Measurements from ENCODE around the gene EDEM2. TPM values are rescaled to one million over a fixed set of nuclear protein-coding genes. Genes with fewer than 3 reads are reported as not detected.
"Not testable (repeated sequence)": the region's sequence is repeated elsewhere in the genome, so short reads cannot be mapped to it uniquely, and the experiment has no call there.

Gene EDEM2
- 10 to 100 TPM; 11.8 to 18.0 (median 13.2) TPM for total RNA-seq

- Histone ChIP-seq H3K36me3 (peaks cover 20% of the 10 kb centered on the region), H3K27me3 (no peaks in the 10 kb centered on the region), H3K9me3 (no peaks in the 10 kb centered on the region), H3K4me3 (peak within 1 kb of the TSS; percentile 86), H3K27ac (peak within 1 kb of the TSS; percentile 83), H3K4me1 (peaks cover 44% of the 10 kb centered on the region)
- peak; percentile 95 to 96 for DNase-seq (ENCODE audit: low spot score in 2 of 2)
- peak; percentile 5 to 78 (median 38) for TF ChIP-seq POLR2AphosphoS5 (IDR thresholded peaks at IDR 0.05)
- no peak for TF ChIP-seq CTCF (IDR thresholded peaks at IDR 0.05)
- no peak for TF ChIP-seq EP300 (IDR thresholded peaks at IDR 0.05)
- TF ChIP-seq POLR2A (IDR thresholded peaks at IDR 0.05): peak; percentile 33 to 52
- WGBS: under 1% methylated on average over 39 of the region's 42 CpGs
These were observed at the start of gene EDEM2 for GRCh38 chr20:35146920-35147574. Gene EDEM2, minus strand, starts transcription at chr20:35147336. Its CDS starts 78 bp downstream, at chr20:35147258.

- TF ChIP-seq POLR2A (IDR thresholded peaks at IDR 0.05) (no peak), POLR2AphosphoS5 (IDR thresholded peaks at IDR 0.05) (no peak), EP300 (IDR thresholded peaks at IDR 0.05) (no peak), CTCF (IDR thresholded peaks at IDR 0.05) (no peak)
- Histone ChIP-seq H3K27me3 (no peaks in the 10 kb centered on the region), H3K36me3 (no peaks in the 10 kb centered on the region), H3K27ac (no peak overlapping the region), H3K4me3 (no peak overlapping the region), H3K9me3 (peaks cover 10% of the 10 kb centered on the region), H3K4me1 (no peaks in the 10 kb centered on the region)
- DNase-seq (ENCODE audit: low spot score in 2 of 2): no peak
These were observed 49.2 kb upstream of the EDEM2 start for GRCh38 chr20:35196313-35196712.

GRCh38 chr20:35193031-35193791 lies 46.1 kb upstream of the EDEM2 start:
- H3K36me3 ChIP-seq; H3K27ac ChIP-seq; DNase-seq (ENCODE audit: low spot score in 2 of 2); H3K9me3 ChIP-seq; H3K27me3 ChIP-seq; H3K4me1 ChIP-seq; H3K4me3 ChIP-seq: not testable (repeated sequence)
- WGBS: 87% methylated on average over 9 of the region's 9 CpGs

GRCh38 chr20:35192118-35192872 lies 45.2 kb upstream of the EDEM2 start:
- H3K36me3 ChIP-seq: no peaks in the 10 kb centered on the region
- no peaks in the 10 kb centered on the region for H3K9me3 ChIP-seq
- WGBS: 60% methylated on average over 9 of the region's 9 CpGs
- no peak overlapping the region for H3K4me3 ChIP-seq
- H3K27me3 ChIP-seq: no peaks in the 10 kb centered on the region
- H3K27ac ChIP-seq: no peak overlapping the region
- no peaks in the 10 kb centered on the region for H3K4me1 ChIP-seq
- TF ChIP-seq EP300 (IDR thresholded peaks at IDR 0.05) (no peak), CTCF (IDR thresholded peaks at IDR 0.05) (no peak), POLR2A (IDR thresholded peaks at IDR 0.05) (no peak)
- no peak for DNase-seq (ENCODE audit: low spot score in 2 of 2)

GRCh38 chr20:35191419-35192117 lies 44.4 kb upstream of the EDEM2 start:
- H3K9me3 ChIP-seq: no peaks in the 10 kb centered on the region
- no peak for DNase-seq (ENCODE audit: low spot score in 2 of 2)
- no peaks in the 10 kb centered on the region for H3K36me3 ChIP-seq
- no peak overlapping the region for H3K27ac ChIP-seq
- no peak overlapping the region for H3K4me3 ChIP-seq
- WGBS: 87% methylated on average over 5 of the region's 5 CpGs
- no peak for TF ChIP-seq EP300 (IDR thresholded peaks at IDR 0.05)
- no peak for TF ChIP-seq POLR2AphosphoS5 (IDR thresholded peaks at IDR 0.05)
- no peak for TF ChIP-seq CTCF (IDR thresholded peaks at IDR 0.05)
- no peak for TF ChIP-seq POLR2A (IDR thresholded peaks at IDR 0.05)
- no peaks in the 10 kb centered on the region for H3K4me1 ChIP-seq
- no peaks in the 10 kb centered on the region for H3K27me3 ChIP-seq
